Uterus (tissue), 2 donors: ENCODE results near the gene MDFIC.

Source experiments
- CTCF ChIP-seq, 4 experiments: fragments of 200-600 bp in 2 of 4; fragments of 450-650 bp in 2 of 4; sonication (generic) in 2 of 4; IDR thresholded peaks; one replicate each; pipeline ENCODE4 v1.5.1; 2016 to 2019; ENCODE audit warnings: antibody characterized with exemption in 4 of 4, mild to moderate bottlenecking in 2 of 4, moderate library complexity in 1 of 4
- POLR2A ChIP-seq, 2 donors: fragments of 450-650 bp; IDR thresholded peaks; one replicate each; pipeline ENCODE4 v1.6.1; 2016; ENCODE audit warnings: antibody characterized with exemption in 2 of 2, mild to moderate bottlenecking in 1 of 2, moderate library complexity in 1 of 2

GRCh38 chr7:114875186-114875585, 46.7 kb upstream of the MDFIC start:
- no peak for TF ChIP-seq CTCF (IDR thresholded peaks at IDR 0.05)
- TF ChIP-seq POLR2A (IDR thresholded peaks at IDR 0.05): no peak
